Myocyte (in vitro differentiated cells): ENCODE data around the gene CLVS2. TPM values are rescaled to one million over a fixed set of nuclear protein-coding genes. Genes with fewer than 3 reads are reported as not detected.
A peak's percentile ranks its signal among the peaks of the same experiment; 100 is the strongest.

ENCODE experiments used
- DNase-seq: peaks from one replicate; pipeline ENCODE4 v3.0.0-alpha.2; 2012; ENCODE audit warnings: low read depth
- total RNA-seq: library from RNA; depleted of rRNA; stranded (reverse); fragments of >200 nt; gene quantifications from 2 replicates; pipeline ENCODE4 v1.2.3, GENCODE V29; 2014

Gene CLVS2
- total RNA-seq, 1 donor from 2014 or later = not detected

- no peak for DNase-seq
Observed at GRCh38 chr6:123024976-123025375, 28.9 kb downstream of the CLVS2 start.

GRCh38 chr6:123027408-123027807 lies 31.4 kb downstream of the CLVS2 start:
- no peak for DNase-seq

- DNase-seq = no peak
Observed at GRCh38 chr6:123028263-123028662, 32.2 kb downstream of the CLVS2 start.

- DNase-seq = peak; percentile 3
Observed at GRCh38 chr6:123030282-123030681, 34.2 kb downstream of the CLVS2 start.

- DNase-seq = no peak
Observed at GRCh38 chr6:123036648-123037047, 40.6 kb downstream of the CLVS2 start.

GRCh38 chr6:123039431-123039830 lies 43.4 kb downstream of the CLVS2 start:
- DNase-seq = no peak

GRCh38 chr6:123042401-123042800 lies 46.4 kb downstream of the CLVS2 start:
- no peak for DNase-seq

GRCh38 chr6:123044341-123044860 lies 48.4 kb downstream of the CLVS2 start:
- no peak for DNase-seq

- DNase-seq = no peak
Observed at GRCh38 chr6:123053602-123054225, 57.7 kb downstream of the CLVS2 start.

- DNase-seq = no peak
Observed at GRCh38 chr6:123055256-123055655, 59.2 kb downstream of the CLVS2 start.

- peak; percentile 15 for DNase-seq
Observed at GRCh38 chr6:123062670-123063069, 66.6 kb downstream of the CLVS2 start.

- DNase-seq = no peak
Observed at GRCh38 chr6:123064038-123064437, 68.0 kb downstream of the CLVS2 start.

- DNase-seq = no peak
Observed at GRCh38 chr6:123074616-123075015, 78.6 kb downstream of the CLVS2 start.

- no peak for DNase-seq
Observed at GRCh38 chr6:123085403-123085802, 89.4 kb downstream of the CLVS2 start.

- no peak for DNase-seq
Observed at GRCh38 chr6:123089226-123089625, 93.2 kb downstream of the CLVS2 start.

GRCh38 chr6:123091091-123091895 lies 95.3 kb downstream of the CLVS2 start:
- peak; percentile 36 for DNase-seq

- DNase-seq = no peak
Observed at GRCh38 chr6:123091896-123092271, 95.8 kb downstream of the CLVS2 start.

GRCh38 chr6:123094795-123095194 lies 98.8 kb downstream of the CLVS2 start:
- no peak for DNase-seq

GRCh38 chr6:123105561-123105960 lies 109.5 kb downstream of the CLVS2 start:
- no peak for DNase-seq

GRCh38 chr6:123116370-123116769 lies 120.3 kb downstream of the CLVS2 start:
- no peak for DNase-seq

GRCh38 chr6:123117145-123117908 lies 121.3 kb downstream of the CLVS2 start:
- DNase-seq = no peak

- no peak for DNase-seq
Observed at GRCh38 chr6:123118811-123119210, 122.8 kb downstream of the CLVS2 start.
